G401 (cell line): ENCODE data around the gene CD180. TPM values are rescaled to one million over a fixed set of nuclear protein-coding genes. Genes with fewer than 3 reads are reported as not detected.

ENCODE experiments used
- DNase-seq: peaks from one replicate; pipeline ENCODE4 v3.0.0-alpha.2; 2015; ENCODE audit warnings: low spot score
- in situ Hi-C: cut with HindIII; loops from 2 replicates; pipeline ENCODE4 v1.10.0; 2016; ENCODE audit warnings: low sequenced_read_pairs, mixed read lengths
- total RNA-seq: library from RNA; depleted of rRNA; stranded (reverse); fragments of >200 nt; shearing (Covaris generic); gene quantifications from 2 replicates; pipeline ENCODE4 v1.2.3, GENCODE V29; 2014; rRNA removed

The CD180 gene
- not detected in 2 replicates for total RNA-seq

GRCh38 chr5:67196537-67197059 lies at the start of gene CD180:
Gene CD180 (minus strand): TSS chr5:67196799. CDS start chr5:67196641, 158 bp downstream.
- DNase-seq, result peak; percentile 87
- in situ Hi-C loops, result no loop called here

DNA sequence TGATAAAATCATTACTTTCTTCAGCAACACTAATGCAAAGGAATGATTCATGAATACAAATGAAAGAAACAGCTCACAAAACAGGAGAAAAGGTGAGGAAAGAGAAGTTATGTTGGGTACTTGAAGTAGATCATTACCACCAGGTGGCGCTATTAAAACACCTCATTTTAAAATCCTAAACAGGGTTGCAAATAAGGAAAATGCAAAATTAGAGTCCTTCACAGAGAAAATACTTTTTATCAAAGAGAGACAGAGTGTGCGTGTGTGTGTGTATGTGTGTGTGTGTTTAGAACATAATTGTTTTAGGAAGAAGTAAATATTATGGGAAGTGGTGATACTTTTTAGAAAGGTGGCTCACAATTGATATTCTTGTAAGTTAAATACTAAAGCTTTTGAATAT lies 49.5 kb upstream of the CD180 start:
- peak; percentile 90 for DNase-seq
- in situ Hi-C loops, result no loop called here

GRCh38 chr5:67245259-67245846 lies 48.8 kb upstream of the CD180 start:
- in situ Hi-C loops, result no loop called here
- no peak for DNase-seq

GRCh38 chr5:67244345-67244793 lies 47.8 kb upstream of the CD180 start:
- DNase-seq, result no peak
- in situ Hi-C loops, result no loop called here

DNA sequence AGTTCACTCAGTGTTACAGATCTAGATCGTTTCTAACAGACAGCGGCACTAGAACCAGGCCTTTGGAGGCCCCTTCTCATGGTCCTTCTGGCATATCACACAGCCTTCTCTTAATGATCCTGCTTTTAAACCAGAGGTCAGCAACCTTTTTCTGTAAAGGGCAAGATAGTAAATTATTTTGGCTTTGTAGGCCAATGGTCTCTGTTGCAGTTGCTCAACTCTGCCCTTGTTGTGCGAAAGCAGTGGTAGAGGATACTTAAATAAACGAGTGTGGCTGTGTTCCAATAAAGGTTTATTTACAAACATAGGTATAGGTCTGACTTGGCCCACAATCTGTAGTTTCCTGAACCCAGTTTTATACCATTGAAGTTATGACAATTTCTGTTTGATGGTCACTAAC lies 47.3 kb upstream of the CD180 start:
- in situ Hi-C loops, result no loop called here
- DNase-seq, result no peak

DNA sequence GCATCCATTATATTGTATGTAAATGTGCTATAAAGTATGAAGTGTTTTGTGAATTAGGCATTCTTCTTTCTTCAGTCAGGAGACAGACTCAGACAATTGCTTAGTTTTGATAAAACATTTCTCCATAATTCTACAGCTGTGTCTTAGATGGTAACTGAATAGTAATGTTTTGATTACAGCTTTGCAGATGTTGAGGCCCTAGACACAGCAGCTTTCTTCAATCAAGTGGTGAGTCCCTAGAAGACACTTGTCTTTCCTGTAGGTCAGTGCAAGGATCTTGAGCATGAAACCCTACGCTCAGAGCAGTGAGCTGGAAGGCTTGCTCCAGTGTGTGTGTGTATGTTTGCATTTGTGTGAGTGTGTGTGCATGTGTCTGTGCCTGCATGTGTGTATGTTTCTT lies 46.8 kb upstream of the CD180 start:
- DNase-seq, result no peak
- in situ Hi-C loops, result no loop called here

GRCh38 chr5:67241326-67241725 lies 44.7 kb upstream of the CD180 start:
- in situ Hi-C loops, result no loop called here
- DNase-seq, result no peak

DNA sequence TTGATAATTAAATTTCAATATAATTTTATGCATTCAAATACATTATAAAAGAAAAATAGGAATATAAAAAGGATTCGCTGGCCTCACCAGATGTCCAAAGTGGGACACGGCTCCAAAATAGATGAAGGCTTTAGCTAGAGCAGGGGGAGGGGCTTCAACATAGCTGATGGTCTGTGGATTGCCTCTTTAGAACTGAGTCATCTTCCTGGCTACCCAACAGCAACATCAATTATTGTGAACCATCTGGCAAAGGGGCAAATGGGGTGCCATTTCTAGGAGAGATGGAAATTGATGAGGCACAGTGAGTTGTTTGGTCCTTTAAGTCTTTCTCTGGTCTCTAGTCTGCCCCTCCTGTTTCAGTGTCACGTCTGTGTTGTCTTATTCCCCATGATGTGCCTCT lies 44.2 kb upstream of the CD180 start:
- DNase-seq, result no peak
- in situ Hi-C loops, result no loop called here

DNA sequence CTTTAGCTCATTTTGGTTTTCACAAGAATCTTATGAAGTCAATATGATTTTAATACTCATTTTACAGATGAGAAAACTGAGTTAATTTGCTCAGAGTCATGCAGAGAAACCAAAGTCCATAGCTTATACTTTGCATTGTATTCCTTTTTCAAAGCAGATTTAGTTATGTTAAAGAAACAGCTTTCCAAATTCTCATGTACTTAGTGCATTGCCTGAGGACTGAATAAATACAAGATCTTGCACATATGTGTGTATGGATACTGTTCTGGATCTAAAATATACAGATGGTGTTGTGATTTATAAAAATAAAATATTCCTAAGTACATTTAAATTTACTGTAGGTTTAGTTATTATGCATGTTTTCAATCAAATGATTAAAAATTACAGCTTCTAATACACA lies 43.5 kb upstream of the CD180 start:
- in situ Hi-C loops, result no loop called here
- no peak for DNase-seq

DNA sequence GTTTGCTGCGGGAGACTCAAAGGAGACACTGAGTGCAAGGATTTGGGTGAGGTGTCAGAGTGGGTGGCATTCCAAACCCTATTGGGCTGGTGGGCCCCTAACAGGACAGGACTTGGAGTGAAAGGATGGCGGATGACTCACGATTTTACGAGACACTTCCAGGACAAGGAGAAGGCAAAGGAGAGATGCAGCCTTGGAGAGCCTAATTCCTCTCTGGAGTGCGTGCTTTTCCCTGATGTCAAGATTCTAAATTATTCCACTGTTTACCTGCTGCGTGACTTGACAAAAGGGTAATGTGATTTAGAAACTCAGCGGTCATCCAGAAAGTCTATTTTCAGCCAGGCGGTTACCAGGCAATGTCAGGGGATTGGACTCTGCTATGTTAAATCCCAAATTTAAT lies 41.6 kb upstream of the CD180 start:
- DNase-seq, result no peak
- in situ Hi-C loops, result no loop called here

- in situ Hi-C loops, result no loop called here
- DNase-seq, result no peak
These were observed 39.0 kb upstream of the CD180 start for GRCh38 chr5:67235399-67236110.

DNA sequence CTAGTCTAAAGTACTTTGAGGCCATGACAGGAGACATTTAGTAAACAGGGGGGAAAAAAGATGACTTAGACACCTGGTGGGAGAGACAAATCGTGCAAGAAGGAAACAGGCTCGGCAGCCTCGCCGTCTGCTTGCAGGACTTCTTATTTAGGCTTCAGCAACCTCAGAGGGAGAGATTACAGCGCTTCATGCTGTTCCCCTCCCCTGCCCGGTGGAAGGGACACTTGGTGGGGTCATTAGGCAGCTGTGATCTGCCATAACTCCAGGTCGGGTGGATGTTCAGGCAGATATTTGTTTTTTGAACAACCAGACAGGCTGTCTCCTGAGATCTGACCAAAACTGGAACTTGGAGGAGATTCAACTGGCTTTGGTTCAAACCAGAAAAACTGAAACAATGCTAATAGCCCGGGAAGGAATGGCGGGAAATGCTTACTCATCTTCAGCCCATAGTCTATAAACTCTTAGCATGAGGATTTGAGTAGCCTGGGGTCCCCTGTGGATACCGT lies 38.1 kb upstream of the CD180 start:
- in situ Hi-C loops, result no loop called here
- DNase-seq, result peak; percentile 20

DNA sequence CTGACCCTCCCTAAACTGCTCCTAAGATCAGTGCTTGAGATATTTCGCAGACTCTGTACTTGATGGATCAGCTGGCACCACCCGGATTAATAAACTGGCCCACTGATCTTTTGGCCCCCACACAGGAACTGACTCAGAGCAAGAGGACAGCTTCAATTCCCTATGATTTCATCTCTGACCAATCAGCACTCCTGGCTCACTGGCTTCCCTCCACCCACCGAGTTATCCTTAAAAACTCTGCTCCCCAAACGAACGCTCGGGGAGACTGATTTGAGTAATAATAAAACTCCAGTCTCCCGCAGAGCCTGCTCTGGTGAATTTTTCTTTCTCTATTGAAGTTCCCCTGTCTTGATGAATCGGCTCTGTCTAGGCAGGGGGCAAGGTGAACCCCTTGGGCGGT lies 36.5 kb upstream of the CD180 start:
- no peak for DNase-seq
- in situ Hi-C loops, result no loop called here

DNA sequence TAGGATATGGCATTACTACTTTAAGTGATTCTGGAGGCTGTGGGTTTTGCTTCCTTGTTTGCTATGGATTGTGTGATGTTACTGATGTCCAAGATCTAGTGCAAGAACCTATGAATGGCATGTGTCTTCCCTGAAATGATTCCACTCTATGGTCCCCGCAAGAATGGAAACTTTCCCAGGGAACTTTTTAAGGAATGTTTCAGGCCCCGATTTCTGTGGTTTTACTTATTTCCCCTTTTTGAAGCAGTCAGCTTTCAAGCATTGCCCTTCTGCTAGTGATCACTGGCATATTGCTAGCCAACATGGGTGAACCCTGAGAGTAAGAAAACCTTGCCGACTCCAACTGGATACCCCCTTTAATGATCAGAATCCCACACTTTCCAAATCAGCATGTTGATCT lies 26.6 kb upstream of the CD180 start:
- in situ Hi-C loops, result no loop called here
- no peak for DNase-seq

- no peak for DNase-seq
- in situ Hi-C loops, result no loop called here
These were observed 25.8 kb upstream of the CD180 start for GRCh38 chr5:67222243-67223025.

DNA sequence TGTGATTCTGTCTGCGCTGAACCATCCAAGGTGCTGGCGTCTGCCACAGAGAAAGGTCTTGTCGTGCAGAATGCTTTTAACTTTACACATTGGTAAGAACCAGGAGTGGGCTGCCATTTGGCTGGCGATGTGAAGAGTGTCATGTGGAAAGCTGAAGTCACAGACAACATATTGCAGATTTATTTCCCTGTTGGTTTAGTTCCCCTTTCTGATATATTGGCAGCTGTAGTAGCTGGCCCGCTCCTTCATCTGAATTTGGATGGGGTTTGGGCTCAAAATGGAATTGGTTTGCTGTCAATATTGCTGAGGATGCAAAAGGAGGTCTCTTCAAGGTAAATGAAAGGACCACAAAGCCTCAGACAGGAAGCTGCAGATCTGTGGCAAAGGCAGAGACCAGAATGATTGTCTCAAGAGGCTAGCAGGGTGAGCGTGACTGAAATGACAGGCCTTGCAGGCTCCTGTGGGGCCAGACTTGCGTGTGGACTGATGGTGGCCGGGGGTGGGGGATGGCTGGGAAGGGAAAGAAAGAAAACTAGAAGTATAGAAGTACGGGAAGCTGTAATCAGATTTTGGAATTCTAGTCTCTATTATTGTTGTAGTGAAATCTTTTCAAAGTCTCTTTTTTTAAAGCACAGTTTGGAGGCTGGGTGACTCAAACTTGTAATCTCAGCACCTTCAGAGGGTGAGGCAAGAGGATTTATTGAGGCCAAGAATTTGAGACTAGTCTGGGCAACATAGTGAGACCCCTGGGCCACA lies 25.1 kb upstream of the CD180 start:
- in situ Hi-C loops, result no loop called here
- no peak for DNase-seq

DNA sequence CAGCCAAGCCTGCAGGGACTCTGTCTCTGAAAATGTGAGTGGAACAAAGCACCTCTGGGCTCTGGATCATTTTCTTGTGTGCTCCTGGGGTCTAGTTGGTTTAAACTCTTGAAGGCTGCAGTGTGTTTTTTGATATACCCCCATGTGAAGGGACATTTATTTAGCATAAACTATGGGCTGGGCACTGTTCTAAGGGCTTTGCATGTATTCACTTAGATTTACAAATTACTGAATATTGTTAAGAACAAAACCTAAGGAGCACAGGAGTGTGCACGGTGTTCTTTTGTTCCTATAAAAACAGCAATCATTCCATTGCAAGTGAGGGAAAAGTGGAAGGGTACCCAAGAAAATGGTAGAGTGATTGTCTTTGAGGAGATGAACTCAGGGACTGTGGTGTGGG lies 20.0 kb upstream of the CD180 start:
- in situ Hi-C loops, result no loop called here
- DNase-seq, result no peak

DNA sequence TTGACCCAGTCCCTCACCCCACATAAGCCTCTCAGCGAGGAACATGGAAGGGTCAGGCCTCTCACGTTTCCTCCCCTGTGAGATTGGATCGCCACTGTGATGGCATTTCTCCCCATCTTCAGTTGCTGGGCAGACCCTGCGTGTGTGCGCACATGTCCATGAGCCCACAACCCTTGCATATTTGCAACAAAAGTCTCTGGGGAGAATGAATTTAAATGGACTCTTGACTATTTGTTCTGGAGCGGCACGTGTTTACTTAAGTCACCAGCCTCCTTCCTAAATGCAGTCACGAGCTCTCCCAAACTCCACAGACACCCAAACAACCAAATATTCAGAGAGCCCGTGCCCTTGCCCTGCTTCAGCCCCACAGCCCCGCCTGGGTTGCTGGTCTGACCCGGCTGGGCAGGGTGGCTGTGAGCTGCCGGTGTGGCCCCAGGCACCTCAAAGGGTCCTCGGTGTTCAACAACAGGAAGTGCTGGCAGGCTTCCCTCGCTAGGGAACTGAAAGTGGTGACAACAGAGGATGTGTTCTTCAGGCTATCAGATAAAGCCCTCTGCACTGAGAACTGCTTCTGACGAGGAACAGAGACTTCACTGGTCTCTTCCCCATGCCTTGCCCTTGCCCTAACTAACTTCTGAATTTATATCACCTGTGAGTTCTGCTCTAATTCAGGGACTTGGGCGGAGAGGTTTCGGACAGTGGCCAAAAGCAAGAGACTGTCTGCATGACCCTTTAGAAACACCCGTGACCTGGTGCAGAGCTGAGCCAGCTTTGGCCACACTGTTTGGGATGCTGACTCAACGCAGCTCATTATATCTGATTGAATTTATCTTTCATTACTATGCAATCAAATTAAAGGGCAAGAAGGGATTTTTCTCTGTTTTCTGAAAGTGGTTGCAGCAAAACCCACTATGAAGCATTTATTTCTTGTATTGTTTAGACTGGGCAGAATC lies 19.2 kb upstream of the CD180 start:
- DNase-seq, result no peak
- in situ Hi-C loops, result no loop called here
